ENCODE results near the gene ANP32E. TPM values are rescaled to one million over a fixed set of nuclear protein-coding genes. Genes with fewer than 3 reads are reported as not detected.

Gene ANP32E
- total and polyA plus RNA-seq, 2 of the 13 experiments (the other 11 are each of a cell fraction or from before 2014, with no cell fraction given), result 10.3 to 53.0 TPM

GRCh38 chr1:150176593-150176992, 59.3 kb downstream of the ANP32E start (continued):
- no peak for TF ChIP-seq UBTF (CRISPR knock-in tag; IDR thresholded peaks at IDR 0.05)
- TF ChIP-seq ZNF460 (CRISPR knock-in tag; IDR thresholded peaks at IDR 0.05; ENCODE audit: borderline replicate concordance), result no peak
- TF ChIP-seq NFE2 (CRISPR knock-in tag; IDR thresholded peaks at IDR 0.05), result no peak
- no peak for TF ChIP-seq MAFG (CRISPR knock-in tag; IDR thresholded peaks at IDR 0.05)
- no peak for TF ChIP-seq ZUFSP (CRISPR knock-in tag; IDR thresholded peaks at IDR 0.05; ENCODE audit: borderline replicate concordance)
- TF ChIP-seq ZNF740 (CRISPR knock-in tag; IDR thresholded peaks at IDR 0.05), result no peak
- TF ChIP-seq ZNF761 (CRISPR knock-in tag; conservative IDR thresholded peaks at IDR 0.05), result no peak
- TF ChIP-seq ZNF30 (CRISPR knock-in tag; IDR thresholded peaks at IDR 0.05), result no peak
- no peak for TF ChIP-seq GLI4 (CRISPR knock-in tag; IDR thresholded peaks at IDR 0.05; ENCODE audit: borderline replicate concordance)
- no peak for TF ChIP-seq ZFYVE20 (CRISPR knock-in tag; IDR thresholded peaks at IDR 0.05; ENCODE audit: borderline replicate concordance, low read depth)
- TF ChIP-seq SSRP1 (CRISPR knock-in tag; IDR thresholded peaks at IDR 0.05), result no peak
- TF ChIP-seq MAFF (IDR thresholded peaks at IDR 0.05; ENCODE audit: low read depth, low read length), result no peak
- TF ChIP-seq CTCF (CRISPR knock-in tag; IDR thresholded peaks at IDR 0.05), result no peak
